GM06990 (cell line): ENCODE data around the gene ACTN2.

ENCODE experiments used
- DNase-seq: peaks from one replicate; pipeline ENCODE4 v3.0.0-alpha.2; 2011; ENCODE audit not compliant: insufficient read length; ENCODE audit errors: extremely low read depth
- H3K27me3 ChIP-seq: replicated peaks from 2 replicates; pipeline ENCODE4 v1.6.0; 2011; ENCODE audit warnings: low read length; ENCODE audit not compliant: control insufficient read depth, insufficient read depth
- H3K36me3 ChIP-seq: 2 replicates; pipeline ENCODE4 v1.5.1; 2011; ENCODE audit warnings: low read length; ENCODE audit not compliant: control insufficient read depth, insufficient read depth
- H3K4me3 ChIP-seq: replicated peaks from 2 replicates; pipeline ENCODE4 v1.5.1; 2011; ENCODE audit warnings: low read depth, mild to moderate bottlenecking, control low read depth, low read length
- CTCF ChIP-seq: IDR thresholded peaks from 2 replicates; pipeline ENCODE4 v1.5.1; 2011; ENCODE audit warnings: low read length, control low read depth, mild to moderate bottlenecking, inconsistent platforms; ENCODE audit not compliant: insufficient read depth, poor library complexity, severe bottlenecking

Gene ACTN2

GRCh38 chr1:236744533-236744932 is 58.2 kb downstream of the ACTN2 start:
- no peak for TF ChIP-seq CTCF
- no peak overlapping the region for H3K4me3 ChIP-seq
- no peaks in the 10 kb centered on the region for H3K36me3 ChIP-seq
- no peak for DNase-seq
- no peaks in the 10 kb centered on the region; the same call in none of the 2 replicates for H3K27me3 ChIP-seq

DNA sequence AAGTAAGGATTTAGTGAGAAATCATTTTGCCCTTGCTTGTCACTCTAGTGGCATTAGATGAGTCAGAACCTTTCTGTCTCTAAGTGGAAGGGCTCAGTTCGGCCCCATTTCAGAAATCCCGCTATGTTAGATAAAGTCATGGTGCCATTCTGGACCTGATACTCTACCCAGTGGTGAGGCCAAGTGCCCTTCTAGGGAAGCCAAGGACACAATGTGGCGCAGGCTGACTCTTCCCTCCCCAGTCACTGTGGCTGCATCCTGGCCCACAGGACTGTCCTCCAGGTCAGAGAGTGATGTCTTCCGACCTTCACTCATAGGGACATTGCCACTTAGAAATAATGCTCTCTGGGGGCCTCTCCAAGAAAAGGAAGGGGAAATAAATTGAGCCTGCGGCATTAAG is 60.5 kb downstream of the ACTN2 start:
- TF ChIP-seq CTCF, result no peak
- no peak for DNase-seq
- H3K36me3 ChIP-seq, result no peaks in the 10 kb centered on the region
- no peak overlapping the region for H3K4me3 ChIP-seq
- peaks cover 1% of the 10 kb centered on the region for H3K27me3 ChIP-seq

GRCh38 chr1:236747311-236747985 is 61.1 kb downstream of the ACTN2 start:
- TF ChIP-seq CTCF, result no peak
- Histone ChIP-seq H3K27me3 (peaks cover 1% of the 10 kb centered on the region), H3K36me3 (no peaks in the 10 kb centered on the region), H3K4me3 (no peak overlapping the region)
- no peak for DNase-seq

DNA sequence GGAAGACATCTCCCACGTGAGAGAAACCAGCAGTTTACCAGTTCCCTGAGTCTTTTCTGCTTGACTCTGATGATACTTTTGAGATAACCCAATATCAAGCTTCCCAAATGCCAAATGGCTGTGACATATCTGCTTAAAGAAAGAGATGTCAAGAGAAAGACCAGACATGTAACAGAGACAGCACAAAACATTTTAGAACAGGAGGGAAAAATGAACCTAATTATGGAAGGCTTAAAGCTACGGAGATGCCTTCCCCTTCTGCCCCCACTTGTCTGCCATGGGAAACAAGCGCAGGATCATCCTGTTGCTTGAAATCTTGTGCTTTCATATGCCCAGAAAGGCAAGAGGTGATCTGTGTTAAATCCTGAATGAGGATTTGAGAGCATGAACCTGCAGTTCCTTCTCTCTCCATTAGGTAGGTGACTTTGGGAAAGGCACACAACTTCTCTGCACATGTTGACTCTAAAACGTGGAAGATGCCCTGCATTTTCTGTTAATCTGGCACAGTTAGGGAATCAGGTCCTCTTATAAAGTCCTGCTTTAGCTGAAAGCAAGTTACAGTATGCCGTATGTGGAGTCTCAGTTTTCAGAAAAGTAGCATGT is 62.1 kb downstream of the ACTN2 start:
- no peaks in the 10 kb centered on the region for H3K36me3 ChIP-seq
- DNase-seq, result no peak
- peak; percentile 21 for TF ChIP-seq CTCF
- H3K27me3 ChIP-seq, result peaks cover 1% of the 10 kb centered on the region
- H3K4me3 ChIP-seq, result no peak overlapping the region

DNA sequence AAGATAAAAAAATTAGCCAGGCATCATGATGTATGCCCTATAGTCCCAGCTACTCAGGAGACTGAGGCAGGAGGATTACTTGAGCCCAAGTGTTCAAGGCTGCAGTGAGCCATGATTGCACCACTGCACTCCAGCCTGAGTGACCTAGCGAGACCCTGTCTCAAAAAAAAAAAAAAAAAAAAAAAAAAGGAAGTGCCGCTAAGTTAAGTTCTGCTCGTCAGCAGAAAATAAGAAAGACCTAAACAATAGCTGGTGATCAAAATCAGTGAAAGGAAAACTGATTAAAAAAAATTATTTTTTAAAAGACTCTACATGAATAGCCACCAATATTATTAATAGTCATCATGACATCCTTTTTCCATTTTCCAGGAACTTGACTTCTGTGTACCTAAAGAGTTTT is 64.6 kb downstream of the ACTN2 start:
- H3K4me3 ChIP-seq, result no peak overlapping the region
- TF ChIP-seq CTCF, result no peak
- no peaks in the 10 kb centered on the region for H3K36me3 ChIP-seq
- H3K27me3 ChIP-seq, result peaks cover 1% of the 10 kb centered on the region; the same call in 1 of the 2 replicates
- no peak for DNase-seq
